Uterine smooth muscle cell (primary cell): ENCODE data around the gene ATG2A. TPM values are rescaled to one million over a fixed set of nuclear protein-coding genes. Genes with fewer than 3 reads are reported as not detected.

ENCODE experiments used
- total RNA-seq: library from RNA; depleted of rRNA; stranded (reverse); fragments of >200 nt; gene quantifications from 2 replicates; pipeline ENCODE4 v1.2.3, GENCODE V29; 2014

Gene ATG2A
- 15.4 and 17.5 TPM in 2 replicates for total RNA-seq

DNA sequence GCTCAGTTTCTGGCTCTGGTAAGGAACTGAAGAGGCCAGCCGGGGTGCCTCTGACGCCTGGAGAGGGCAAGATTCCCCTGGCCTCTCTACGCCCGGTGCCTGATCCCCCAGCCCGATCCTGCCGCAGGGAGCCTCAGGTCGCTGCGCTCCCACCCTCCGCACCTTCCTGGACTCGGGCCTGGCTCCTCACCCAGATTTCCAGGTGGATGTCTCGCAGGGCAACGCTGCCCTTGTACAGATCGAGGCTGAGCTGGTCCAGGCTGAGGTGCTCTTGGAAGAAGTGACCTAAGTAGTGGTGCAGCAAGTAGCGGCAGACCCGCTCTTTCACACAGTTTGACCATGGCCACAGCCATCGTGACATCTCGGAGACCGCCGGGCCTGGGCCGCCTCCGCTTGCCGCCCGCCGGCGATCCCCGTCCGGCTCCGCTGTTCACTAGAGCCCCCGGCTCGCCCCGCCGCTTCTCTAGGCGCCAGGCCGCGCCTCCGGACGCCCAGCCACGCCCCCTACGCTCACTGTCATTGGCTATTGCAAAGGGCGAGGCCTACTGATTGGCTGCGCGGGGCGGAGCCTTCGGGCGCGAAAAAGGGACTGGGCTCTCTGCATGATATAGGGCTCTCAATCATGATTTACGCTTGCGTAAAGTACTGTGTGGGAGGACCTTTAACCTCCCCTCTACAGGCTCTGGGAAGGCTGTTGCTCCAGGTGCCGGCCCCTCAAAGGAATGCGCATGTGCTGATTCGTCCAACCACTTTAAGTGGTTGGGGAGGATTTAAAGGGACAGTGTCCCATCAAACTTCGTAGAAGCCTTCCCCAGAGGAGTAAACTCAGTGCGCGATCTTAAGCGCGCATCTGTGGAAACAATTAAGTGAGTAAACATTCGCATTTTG, at the start of gene ATG2A:
ATG2A (minus strand) TSS at position 435 of the 888 bp plus-strand sequence; CDS start at position 361, 74 bp downstream.

DNA sequence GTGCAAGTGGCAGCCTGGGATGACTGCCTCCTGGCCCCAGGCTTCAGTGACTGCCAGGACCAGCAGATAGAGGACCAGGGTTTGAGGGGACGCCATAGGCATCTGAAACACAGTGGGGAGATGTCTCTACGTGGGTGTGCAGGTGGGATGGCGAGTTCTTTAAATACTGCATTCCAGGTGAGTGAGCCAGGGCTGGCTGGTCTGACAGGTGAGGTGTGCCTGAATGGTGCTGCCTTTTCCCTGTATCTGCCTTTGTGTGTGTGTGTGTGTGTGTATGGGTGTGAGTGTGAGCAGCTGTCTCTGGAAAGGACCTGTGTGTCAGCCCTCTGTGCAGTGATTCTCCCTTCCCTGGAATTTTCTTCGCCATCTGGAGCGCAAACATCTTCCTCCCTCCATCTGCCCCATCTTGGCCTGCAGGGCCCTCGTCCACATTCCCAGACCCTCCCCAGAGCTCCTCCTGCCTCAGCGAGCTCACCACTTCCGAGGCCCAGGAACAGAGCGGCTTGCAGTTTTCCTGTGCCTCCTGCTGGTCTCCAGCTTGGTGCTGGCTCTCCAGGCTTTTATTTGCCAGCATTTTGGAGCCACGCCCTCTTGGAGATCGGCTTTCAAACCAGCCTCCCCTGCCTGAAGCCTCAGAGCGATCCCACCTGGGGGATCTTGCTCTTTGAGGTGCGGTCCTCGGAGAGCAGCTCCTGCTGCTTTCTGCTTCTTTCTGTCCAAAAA, 18.5 kb upstream of the ATG2A start, which contains the start of gene GPHA2:
GPHA2 (minus strand) TSS at position 535 of the 723 bp plus-strand sequence; CDS start at position 102, 433 bp downstream.

DNA sequence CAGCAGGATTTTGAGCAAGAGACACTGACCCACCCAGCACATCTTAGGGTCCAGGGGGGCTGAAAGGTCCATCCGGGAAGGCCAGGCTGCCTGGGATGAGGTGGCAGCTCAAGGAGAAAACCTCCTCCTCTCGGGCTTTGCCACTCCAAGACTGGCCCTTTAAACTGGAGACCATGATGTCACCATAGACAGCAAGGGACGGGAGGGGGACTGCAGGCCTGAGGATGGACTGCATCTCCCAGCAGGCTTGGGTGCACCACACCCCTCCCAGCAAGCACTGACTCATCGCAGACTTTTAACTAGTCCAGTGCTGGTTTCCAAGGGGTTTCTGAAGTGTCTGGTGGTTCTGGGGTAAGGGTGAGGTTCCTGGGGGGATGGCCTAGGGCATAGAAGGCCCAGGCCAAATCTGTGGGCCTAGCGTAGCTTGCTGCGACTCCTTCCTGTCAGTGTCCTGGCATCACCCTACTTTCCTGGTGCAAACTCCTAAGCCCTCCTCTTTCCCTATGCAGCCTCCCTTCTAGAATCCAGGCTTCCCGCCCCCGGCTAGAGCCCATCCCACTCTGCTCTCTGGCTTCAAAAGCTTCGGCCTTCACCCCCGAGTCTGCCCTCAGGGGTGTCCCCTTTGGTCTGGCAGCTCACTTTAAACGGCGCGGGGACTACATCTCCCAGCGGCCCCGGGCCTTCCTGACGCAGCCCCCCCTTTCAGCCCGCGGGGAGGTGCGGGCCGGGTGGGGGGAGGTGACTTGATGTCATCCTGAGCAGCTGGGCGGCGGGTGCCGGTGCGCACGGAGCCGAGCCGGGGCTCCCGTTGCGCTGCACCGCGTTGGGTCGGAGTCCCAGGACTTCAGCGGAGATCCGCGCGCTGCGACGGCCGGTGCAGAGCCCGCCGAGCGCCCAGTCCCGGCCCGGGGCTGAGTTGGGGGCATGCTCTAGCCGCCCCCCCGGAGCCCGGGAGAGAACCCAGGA, 7.2 kb upstream of the ATG2A start, which contains the start of gene PPP2R5B:
PPP2R5B (plus strand) TSS at position 746 of the 966 bp plus-strand sequence. CDS start 1,046 bp downstream, outside the sequence.

DNA sequence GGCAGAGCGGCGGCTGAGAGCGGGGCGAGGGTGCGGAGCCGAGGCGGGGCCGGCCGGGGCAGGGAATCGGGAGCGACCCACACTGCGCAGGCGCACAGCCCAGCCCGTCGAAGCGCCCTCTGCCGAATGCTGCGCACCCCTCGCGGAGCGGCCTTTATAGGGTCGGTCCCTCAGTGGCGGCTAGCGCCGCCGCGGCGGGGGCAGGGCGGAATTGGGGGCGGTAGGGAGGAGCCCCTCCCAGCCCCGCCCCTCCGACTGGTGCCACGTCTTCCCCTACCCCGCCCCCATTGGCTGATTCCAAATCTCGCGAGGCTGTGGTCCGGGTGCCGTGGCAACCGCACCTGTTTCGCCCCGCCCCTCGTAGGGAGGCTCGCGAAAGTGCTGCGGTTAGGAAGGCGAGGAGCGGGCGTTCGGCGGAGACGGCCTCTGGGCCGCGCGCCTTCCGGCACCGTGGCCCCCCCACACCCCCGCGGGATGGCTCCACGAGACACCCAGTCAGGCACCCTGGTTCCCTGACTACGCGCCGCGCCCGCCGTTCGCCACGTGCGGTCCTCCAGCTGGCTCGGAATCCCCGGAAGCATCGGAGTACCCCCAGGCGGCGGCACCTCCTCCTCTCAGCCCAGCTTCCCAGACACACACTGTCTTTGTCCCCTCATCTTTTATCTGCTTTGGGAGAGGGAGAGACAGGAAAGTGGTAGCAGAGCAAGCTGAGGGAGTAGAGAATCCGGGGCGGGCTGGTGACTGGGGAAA, 38.3 kb downstream of the ATG2A start, which contains the start of gene EHD1:
EHD1 (minus strand) TSS at position 128 of the 750 bp plus-strand sequence. CDS start 157 bp downstream, outside the sequence.

Other genes starting within 250 kb of the ATG2A start
- gene NRXN2, start 194.0 kb downstream of the ATG2A start, total RNA-seq: 0.55 and 1.5 TPM in 2 replicates
- 0.33 and 1.2 TPM in 2 replicates for gene RASGRP2, start 173.1 kb downstream of the ATG2A start, total RNA-seq
- 0.33 and 0.87 TPM in 2 replicates for gene PYGM, start 157.2 kb downstream of the ATG2A start, total RNA-seq
- 86.7 and 110 TPM in 2 replicates for gene SF1, start 138.7 kb downstream of the ATG2A start, total RNA-seq
- gene MAP4K2, start 114.0 kb downstream of the ATG2A start, total RNA-seq: 10.5 and 14.4 TPM in 2 replicates
- gene MEN1, start 106.7 kb downstream of the ATG2A start, total RNA-seq: 16.6 and 17.4 TPM in 2 replicates
- gene CDC42BPG, start 72.6 kb downstream of the ATG2A start, total RNA-seq: 0.11 and 0.12 TPM in 2 replicates
- gene EHD1, start 38.6 kb downstream of the ATG2A start, total RNA-seq: 61.5 and 111 TPM in 2 replicates
- gene PPP2R5B, start 7.5 kb upstream of the ATG2A start, total RNA-seq: 7.6 and 12.4 TPM in 2 replicates
- not detected in 2 replicates for gene GPHA2, start 18.7 kb upstream of the ATG2A start, total RNA-seq
- not detected in 2 replicates for gene MAJIN, start 54.9 kb upstream of the ATG2A start, total RNA-seq
- gene BATF2, start 79.8 kb upstream of the ATG2A start, total RNA-seq: 0.50 and 0.77 TPM in 2 replicates
- gene ARL2, start 97.0 kb upstream of the ATG2A start, total RNA-seq: 74.7 and 104 TPM in 2 replicates
- 7.4 and 10.4 TPM in 2 replicates for gene SNX15, start 110.2 kb upstream of the ATG2A start, total RNA-seq
- 8.4 and 20.3 TPM in 2 replicates for gene SAC3D1, start 124.0 kb upstream of the ATG2A start, total RNA-seq
- gene NAALADL1, start 141.3 kb upstream of the ATG2A start, total RNA-seq: 24.7 and 31.5 TPM in 2 replicates
- 7.1 and 18.6 TPM in 2 replicates for gene CDCA5, start 166.8 kb upstream of the ATG2A start, total RNA-seq
- 34.0 and 36.2 TPM in 2 replicates for gene ZFPL1, start 167.0 kb upstream of the ATG2A start, total RNA-seq
- 153 and 194 TPM in 2 replicates for gene VPS51, start 179.0 kb upstream of the ATG2A start, total RNA-seq
- gene TM7SF2, start 194.7 kb upstream of the ATG2A start, total RNA-seq: 13.1 and 49.4 TPM in 2 replicates
- 11.4 and 12.0 TPM in 2 replicates for gene ZNHIT2, start 200.5 kb upstream of the ATG2A start, total RNA-seq
- gene FAU, start 204.9 kb upstream of the ATG2A start, total RNA-seq: 229 and 277 TPM in 2 replicates
- 43.4 and 52.5 TPM in 2 replicates for gene MRPL49, start 205.1 kb upstream of the ATG2A start, total RNA-seq
- 19.4 and 47.6 TPM in 2 replicates for gene SYVN1, start 217.3 kb upstream of the ATG2A start, total RNA-seq